ENCODE results near the gene ITGB4. TPM values are rescaled to one million over a fixed set of nuclear protein-coding genes. Genes with fewer than 3 reads are reported as not detected.

ITGB4 gene
- total RNA-seq, 1 donor from 2014 or later, result 31.4 TPM

GRCh38 chr17:75731716-75732498 lies 10.6 kb downstream of the ITGB4 start:
- no peak for DNase-seq

- DNase-seq, result no peak
Observed at GRCh38 chr17:75733471-75733870, 12.2 kb downstream of the ITGB4 start.

GRCh38 chr17:75734674-75735294 lies 13.5 kb downstream of the ITGB4 start:
- DNase-seq, result no peak

GRCh38 chr17:75736173-75736835 lies 15.0 kb downstream of the ITGB4 start:
- DNase-seq, result no peak

GRCh38 chr17:75737133-75737962 lies 16.1 kb downstream of the ITGB4 start:
- DNase-seq, result no peak

- no peak for DNase-seq
Observed at GRCh38 chr17:75738218-75738802, 17.1 kb downstream of the ITGB4 start.

- no peak for DNase-seq
Observed at GRCh38 chr17:75739174-75739573, 17.9 kb downstream of the ITGB4 start.

GRCh38 chr17:75739801-75740200 lies 18.5 kb downstream of the ITGB4 start:
- DNase-seq, result no peak

- no peak for DNase-seq
Observed at GRCh38 chr17:75740215-75740614, 19.0 kb downstream of the ITGB4 start.

GRCh38 chr17:75740631-75741077 lies 19.4 kb downstream of the ITGB4 start:
- DNase-seq, result no peak

GRCh38 chr17:75742337-75742736 lies 21.1 kb downstream of the ITGB4 start:
- no peak for DNase-seq

- no peak for DNase-seq
Observed at GRCh38 chr17:75743625-75744206, 22.5 kb downstream of the ITGB4 start.

GRCh38 chr17:75748706-75749105 lies 27.4 kb downstream of the ITGB4 start:
- DNase-seq, result no peak

- no peak for DNase-seq
Observed at GRCh38 chr17:75749545-75750389, 28.5 kb downstream of the ITGB4 start.

GRCh38 chr17:75750661-75751423 lies 29.6 kb downstream of the ITGB4 start:
- no peak for DNase-seq

- DNase-seq, result no peak
Observed at GRCh38 chr17:75751676-75752404, 30.6 kb downstream of the ITGB4 start.

GRCh38 chr17:75752405-75752709 lies 31.1 kb downstream of the ITGB4 start:
- DNase-seq, result no peak

- no peak for DNase-seq
Observed at GRCh38 chr17:75752802-75753513, 31.7 kb downstream of the ITGB4 start.
